Measurements from ENCODE around the gene ZNF281.

- no peak for TF ChIP-seq CTCF (conservative IDR thresholded peaks at IDR 0.05; ENCODE audit: low read length)
- no peak for TF ChIP-seq EZH2phosphoT487 (IDR thresholded peaks at IDR 0.05; ENCODE audit: borderline replicate concordance)
Measured at GRCh38 chr1:200444478-200444877, 34.6 kb upstream of the ZNF281 start.

Data from Loucy (cell line).